HG03196 (cell line): ENCODE results near the gene ANKRD24.
"Not testable (repeated sequence)": the region's sequence is repeated elsewhere in the genome, so short reads cannot be mapped to it uniquely, and the experiment has no call there.

Source experiments
- ATAC-seq: cut with Tn5 transposase; IDR thresholded peaks from one replicate; pipeline ENCODE4 v1.9.1; 2021; ENCODE audit not compliant: unreplicated experiment

Gene ANKRD24

DNA sequence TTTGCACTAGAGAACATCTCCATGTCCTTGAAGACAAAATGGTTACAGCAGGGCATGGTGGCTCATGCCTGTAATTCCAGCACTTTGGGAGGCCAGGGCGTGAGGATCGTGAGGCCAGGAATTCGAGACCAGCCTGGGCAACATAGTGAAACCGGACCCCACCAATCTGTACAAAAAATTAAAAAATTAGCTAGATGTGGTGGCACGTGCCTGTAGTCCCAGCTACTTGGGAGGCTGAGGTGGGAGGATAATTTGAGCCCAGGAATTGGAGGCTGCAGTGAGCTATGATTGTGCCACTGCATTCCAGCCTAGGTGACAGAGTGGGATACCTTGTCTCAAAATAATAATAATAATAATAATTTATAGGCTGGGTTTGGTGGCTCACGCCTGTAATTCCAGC, 47.7 kb downstream of the ANKRD24 start:
- ATAC-seq, result not testable (repeated sequence)

DNA sequence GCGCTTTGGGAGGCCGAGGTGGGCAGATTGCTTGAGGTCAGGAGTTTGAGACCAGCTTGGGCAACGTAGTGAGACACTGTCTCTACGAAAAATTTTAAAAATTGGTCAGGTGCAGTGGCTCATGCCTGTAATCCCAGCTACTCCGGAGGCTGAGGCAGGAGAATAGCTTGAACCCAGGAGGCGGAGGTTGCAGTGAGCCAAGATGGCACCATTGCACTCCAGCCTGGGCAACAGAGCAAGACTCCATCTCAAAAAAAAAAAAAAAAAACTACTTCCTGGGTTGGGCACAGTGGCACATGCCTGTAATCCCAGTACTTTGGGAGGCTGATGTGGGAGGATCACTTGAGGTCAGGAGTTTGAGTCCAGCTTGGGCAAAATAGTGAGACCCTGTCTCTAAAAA, 49.0 kb downstream of the ANKRD24 start:
- ATAC-seq, result not testable (repeated sequence)

DNA sequence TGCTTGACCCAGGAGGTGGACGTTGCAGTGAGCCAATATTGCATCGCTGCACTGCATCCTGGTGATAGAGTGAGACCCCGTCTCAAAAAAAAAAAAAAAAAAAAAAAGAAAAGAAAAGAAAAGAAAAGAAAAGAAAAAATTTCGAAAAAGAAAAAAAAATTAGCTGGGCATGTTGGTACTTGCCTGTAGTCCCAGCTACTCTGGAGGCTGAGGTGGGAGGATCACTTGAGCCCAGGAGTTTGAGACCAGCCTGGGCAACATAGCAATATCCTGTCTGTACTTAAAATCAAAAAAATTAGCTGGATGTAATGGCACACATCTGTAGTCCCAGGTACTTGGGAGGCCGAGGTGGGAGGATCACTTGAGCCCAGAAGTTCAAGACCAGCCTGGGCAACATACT, 49.6 kb downstream of the ANKRD24 start:
- not testable (repeated sequence) for ATAC-seq

DNA sequence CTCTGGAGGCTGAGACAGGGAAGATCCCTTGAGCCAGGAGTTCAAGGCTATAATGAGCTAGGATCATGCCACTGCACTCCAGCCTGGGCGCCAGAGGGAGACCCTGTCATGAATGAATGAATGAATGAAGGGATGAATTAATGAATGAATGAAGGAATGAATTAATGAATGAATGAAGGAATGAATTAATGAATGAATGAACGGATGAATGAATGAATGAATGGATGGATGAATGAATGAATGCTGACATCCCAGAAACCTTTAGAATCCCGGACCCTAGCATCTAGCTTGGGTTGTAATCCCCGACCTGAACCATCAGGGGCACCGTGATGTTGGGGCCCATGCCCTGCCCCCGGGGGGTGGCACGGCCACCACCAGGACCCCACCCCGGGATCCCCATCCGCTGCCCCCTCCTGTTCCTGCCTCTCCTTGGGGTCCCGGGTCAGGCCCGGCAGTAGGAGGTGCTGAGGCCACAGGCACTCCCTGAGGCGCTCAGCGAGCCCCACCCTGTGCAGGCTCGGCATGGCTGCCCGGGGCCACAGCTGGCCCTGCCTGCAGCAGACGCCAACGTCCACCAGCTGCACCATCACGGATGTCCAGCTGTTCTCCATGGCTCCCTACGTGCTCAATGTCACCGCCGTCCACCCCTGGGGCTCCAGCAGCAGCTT, 50.3 kb downstream of the ANKRD24 start:
- ATAC-seq, result no peak

DNA sequence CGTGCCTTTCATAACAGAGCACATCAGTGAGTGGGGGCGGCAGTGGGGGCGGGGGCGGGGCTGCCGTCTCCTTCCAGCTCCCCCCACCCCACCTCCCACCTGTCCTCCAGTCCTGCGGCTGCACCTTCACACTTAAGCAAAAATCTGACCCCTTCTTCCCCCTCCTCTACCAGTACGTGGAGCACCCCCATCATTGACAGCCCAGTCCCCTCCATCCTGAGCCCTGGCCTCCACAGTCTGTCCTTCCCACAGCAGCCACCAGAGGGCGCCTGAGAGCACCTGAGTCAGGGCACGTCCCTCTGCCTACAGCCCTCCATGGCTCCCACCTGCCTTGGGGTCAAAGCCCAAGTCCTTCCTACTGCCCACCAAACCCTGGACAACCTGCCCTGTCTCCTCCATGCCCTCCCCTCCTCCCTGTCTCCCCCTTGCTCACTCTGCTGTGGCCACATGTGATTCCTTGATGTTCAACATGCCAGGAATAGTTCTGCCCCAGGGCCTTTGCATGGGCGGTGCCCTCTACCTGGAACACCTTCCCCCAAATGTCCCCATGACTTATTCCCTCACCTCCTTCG, 50.9 kb downstream of the ANKRD24 start:
- no peak for ATAC-seq

DNA sequence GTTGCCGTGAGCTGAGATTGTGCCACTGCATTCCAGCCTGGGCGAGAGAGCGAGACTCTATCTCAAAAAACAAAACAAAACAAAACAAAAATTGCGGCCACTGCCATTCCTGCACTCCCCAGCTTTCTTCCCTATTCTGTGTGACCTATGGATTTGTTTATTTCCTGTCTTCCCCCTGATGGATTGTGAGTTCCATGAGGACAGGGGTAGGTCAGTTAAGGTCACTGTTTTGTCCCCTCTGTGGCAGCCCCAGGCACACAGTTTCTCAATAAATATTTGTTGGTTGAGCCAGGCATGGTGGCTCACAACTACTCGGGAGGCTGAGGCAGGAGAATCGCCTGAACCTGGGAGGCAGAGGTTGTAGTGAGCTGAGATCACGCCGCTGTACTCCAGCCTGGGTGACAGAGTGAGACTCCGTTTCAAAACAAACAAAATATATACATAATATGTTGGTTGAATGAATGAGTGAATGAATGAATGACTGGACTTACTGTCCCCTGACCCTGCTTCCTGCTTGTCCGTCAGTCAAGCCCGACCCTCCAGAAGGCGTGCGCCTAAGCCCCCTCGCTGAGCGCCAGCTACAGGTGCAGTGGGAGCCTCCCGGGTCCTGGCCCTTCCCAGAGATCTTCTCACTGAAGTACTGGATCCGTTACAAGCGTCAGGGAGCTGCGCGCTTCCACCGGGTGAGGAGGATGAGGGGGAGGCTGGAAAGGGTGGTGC, 51.8 kb downstream of the ANKRD24 start:
- no peak for ATAC-seq

DNA sequence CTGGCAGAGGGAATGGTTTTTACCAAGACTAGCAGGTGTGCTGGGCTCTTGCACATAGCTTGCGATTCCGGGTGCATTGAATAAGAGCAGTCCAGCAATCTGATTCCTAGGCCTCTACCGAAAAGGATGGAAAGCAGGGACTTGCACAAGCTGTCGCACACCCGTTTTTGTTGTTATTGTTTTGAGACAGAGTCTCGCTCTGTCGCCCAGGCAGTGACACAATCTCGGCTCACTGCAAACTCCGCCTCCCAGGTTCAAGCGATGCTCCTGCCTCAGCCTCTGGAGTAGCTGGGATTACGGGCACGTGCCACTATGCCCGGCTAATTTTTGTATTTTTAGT, 52.3 kb downstream of the ANKRD24 start:
- ATAC-seq, result no peak

DNA sequence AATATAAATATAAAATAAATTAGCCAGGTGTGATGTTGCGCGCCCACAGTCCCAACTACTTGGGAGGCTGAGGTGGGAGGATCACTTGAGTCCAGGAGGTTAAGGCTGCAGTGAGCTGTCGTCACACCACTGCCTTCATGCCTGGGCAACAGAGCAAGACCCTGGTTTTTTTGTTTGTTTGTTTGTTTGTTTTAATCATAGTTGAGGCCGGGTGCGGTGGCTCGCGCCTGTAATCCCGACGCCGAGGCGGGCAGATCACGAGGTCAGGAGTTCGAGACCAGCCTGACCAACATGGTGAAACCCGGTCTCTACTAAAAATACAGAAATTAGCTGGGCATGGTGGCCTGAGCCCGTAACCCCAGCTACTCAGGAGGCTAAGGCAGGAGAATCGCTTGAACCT, 55.0 kb downstream of the ANKRD24 start:
- not testable (repeated sequence) for ATAC-seq

DNA sequence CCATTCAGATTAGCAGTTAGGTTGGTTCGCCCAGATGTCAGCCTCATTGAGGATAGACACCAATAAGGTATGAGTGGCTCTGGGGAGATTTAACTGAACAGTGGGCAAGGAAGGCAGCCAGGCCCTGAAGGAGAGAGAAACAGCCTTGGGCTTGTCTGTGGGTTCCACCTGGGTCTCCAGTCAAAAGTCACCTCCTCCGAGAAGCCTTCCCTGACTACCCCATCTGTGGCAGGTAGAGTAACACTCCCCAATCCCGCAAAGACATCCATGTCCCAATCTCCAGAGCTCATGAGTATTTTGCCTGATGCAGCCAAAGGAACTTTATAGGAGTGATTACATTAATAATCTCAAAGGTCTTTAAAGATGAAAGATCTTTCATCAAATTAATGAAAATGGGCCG, 56.3 kb downstream of the ANKRD24 start:
- no peak for ATAC-seq

DNA sequence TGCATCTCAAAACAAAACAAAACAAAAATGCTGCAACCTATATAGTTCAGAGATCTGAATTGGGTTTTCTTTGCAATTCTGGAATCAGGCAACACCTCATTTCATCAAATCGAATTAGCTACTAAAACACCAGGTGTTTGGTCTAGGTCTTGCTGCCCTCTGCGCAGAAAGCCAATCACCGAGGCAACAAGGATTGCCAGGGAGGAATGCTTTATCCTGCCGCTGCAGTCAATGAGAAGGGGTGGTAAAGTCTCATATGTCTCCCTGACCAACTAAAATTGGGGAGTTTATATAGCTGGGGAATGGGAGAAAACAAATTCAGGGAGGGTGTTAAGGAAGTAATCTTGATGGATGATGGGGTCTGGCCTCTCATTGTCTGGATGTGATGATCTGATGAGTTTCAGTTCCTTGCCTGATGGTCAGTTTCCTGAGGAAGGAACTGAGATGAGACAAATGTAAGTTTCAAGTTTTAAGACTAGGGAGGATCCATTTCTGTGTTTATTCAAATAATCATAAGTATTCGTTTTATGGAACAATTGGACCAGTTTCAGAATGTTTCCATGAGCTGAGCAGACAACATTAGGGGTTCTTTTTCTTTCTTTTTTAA, 59.4 kb downstream of the ANKRD24 start:
- ATAC-seq, result no peak

DNA sequence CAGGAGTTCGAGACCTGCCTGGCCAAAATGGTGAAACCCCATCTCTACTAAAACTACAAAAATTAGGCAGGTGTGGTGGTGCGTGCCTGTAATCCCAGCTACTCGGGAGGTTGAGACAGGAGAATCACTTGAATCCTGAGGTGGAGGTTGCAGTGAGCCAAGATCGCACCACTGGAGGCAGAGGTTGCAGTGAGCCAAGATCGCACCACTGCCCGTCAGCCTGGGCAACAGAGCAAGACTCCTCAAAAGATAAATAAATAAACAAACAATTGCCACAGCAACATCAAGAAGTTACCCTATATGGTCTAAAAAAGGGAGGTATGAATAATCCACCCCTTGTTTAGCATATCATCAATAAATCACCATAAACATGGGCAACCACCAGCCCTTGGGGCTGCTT, 63.4 kb downstream of the ANKRD24 start:
- not testable (repeated sequence) for ATAC-seq

DNA sequence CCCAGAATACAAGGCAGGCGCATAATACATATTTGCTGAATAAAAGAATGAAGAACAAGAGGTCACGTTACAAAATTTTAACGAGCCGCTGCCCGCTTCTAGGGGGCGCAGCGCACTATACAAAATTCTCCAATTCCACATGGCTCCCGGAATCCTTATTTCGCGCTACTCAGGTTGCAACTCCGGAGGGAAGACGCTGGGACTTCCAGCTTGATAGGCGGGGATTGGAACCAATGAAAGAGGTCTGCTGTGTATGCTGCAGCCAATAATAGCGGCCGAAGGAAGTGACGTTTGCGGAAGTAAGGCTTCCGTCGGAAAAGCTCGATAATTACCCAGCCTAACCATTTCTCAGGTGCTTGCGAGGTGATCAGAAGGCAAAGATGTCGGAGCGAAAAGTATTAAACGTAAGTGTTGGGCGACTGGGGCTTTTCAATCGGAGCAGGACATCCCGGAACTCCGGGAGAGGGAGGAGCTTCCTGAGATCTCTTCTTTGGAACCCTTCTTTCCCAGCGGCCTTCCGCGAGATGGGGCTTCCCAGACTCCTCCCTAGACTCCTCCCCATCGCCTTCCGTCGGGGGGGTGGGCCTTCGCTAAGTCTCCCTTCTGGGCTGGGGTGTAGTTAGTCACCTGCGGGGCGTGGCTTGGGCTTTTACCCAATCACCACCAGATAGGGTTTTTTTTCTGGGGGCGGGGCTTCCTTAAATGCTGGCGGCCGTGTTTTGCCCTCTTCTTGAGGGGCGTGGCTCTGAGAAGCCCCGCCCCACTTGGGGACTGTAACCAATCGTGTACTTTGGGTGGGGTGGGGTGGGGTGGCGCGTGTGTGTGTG, 64.5 kb downstream of the ANKRD24 start, which contains the start of gene YJU2:
TSS of gene YJU2 (plus strand) at position 314 of the 827 bp plus-strand sequence. CDS start at position 381, 67 bp downstream.
- ATAC-seq, result peak; percentile 84

DNA sequence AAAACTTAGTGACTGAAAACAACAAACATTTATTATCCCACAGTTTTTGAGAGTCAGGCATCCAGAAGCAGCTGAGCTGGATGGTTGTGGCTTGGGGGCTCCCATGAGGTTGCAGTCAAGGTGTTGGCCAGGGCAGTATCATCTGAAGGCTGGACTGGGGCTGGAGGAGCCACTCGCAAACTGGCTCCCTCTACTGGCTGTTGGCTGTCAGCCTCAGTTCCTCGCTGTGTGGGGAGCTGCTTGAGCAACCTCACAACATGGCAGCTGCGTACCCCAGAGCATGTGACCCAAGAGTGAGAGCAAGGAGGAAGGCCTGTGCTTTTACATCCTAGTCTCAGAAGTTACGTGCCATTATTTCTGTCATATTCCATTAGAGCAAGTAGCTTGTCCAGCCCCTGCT, 74.1 kb downstream of the ANKRD24 start:
- ATAC-seq, result no peak

DNA sequence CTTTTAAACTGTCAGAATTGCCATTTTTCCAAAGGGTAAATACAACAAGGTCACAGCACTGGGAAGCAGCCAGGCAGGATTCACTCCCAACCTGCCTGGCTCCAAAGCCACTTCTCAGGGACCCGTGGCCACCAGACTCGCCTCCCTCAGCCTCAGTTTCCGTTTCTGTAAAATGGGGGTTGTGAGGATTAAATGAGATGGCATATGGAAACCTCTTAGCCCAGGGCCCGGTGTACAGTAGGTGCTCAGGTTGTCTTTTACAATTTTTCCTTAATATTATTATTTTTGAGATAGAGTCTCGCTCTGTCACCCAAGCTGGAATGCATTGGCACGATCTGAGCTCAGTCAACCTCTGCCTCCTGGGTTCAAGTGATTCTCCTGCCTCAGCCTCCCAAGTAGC, 74.5 kb downstream of the ANKRD24 start:
- no peak for ATAC-seq

DNA sequence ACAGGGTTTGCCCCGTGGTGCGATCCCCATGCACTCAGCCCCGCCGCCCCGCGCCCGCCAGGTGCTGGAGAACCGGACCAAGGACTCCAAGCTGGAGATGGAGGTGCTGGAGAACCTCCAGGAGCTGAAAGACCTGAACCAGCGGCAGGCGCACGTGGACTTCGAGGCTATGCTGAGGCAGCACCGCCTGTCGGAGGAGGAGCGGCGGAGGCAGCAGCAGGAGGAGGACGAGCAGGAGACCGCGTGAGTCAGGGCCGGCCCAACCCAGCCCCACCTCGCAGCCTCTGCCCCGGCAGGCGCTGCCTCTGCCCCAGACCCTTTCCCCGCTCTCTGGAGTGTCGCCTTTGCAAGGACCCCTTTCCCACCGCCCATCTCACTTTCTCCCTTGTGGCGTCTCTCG, 75.7 kb downstream of the ANKRD24 start:
- no peak for ATAC-seq

DNA sequence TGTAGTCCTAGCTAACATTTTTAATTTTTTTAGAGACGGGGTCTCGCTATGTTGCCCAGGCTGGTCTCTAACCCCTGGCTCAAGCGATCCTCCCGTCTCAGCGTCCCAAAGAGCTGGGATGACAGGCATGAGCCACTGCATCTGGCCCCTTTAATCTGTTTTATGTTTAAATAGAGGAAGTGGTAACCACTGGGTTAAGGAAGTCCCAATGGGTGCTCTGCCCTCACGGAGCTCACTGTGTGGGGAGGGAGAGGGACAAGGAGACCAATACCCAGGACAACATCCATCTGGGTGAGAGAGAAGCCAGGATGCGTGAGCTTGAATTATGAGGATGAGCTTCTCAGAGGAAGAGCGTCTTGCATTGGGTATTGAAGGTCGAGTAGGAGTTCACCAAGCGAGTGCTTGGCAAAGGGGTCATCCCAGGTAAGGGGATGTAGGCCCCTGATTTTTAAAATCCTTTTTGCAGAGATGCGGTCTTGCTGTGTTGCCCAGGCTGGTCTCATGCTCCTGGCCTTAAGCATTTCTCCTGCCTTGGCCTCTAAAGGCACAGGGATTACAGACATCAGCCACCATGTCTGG, 78.2 kb downstream of the ANKRD24 start:
- ATAC-seq, result no peak

DNA sequence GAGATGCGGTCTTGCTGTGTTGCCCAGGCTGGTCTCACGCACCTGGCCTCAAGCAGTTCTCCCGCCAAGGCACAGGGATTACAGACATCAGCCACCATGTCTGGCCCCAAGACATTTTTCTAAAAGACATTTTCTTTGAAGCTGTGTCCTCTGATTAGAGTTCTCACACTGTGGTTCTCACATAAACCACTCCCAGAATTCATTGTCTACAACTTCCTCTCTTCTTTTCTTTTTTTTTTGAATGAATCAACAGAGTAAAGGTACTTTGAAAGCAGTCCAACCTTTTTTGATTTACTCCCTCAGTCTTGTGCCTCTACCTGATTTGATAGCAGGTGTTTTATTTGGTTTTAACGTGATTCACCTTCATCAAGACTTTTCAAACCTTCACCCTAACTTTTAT, 82.3 kb downstream of the ANKRD24 start:
- ATAC-seq, result no peak

DNA sequence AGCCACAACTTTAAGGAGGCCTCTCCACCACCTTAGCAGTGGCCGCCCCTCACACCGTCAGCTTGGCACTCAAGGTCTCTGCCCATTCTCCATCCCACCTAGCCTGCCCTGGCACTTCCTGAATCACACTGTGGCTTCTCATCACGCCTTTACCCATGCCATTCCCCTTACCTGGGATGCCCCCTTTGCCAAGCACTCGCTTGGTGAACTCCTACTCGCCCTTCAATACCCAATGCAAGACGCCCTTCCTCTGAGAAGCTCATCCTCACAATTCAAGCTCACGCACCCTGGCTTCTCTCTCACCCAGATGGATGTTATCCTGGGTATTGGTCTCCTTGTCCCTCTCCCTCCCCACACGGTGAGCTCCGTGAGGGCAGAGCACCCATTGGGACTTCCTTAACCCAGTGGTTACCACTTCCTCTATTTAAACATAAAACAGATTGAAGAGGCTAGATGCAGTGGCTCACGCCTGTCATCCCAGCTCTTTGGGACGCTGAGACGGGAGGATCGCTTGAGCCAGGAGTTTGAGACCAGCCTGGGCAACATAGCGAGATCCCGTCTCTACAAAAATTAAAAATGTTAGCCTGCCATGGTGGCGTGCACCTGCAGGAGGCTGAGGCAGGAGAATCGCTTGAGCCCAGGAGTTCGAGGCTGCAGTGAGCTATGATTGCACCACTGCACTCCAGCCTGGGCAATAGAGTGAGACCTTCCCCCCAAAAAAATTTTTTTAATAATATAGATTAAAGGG, 83.9 kb downstream of the ANKRD24 start:
- ATAC-seq, result no peak

DNA sequence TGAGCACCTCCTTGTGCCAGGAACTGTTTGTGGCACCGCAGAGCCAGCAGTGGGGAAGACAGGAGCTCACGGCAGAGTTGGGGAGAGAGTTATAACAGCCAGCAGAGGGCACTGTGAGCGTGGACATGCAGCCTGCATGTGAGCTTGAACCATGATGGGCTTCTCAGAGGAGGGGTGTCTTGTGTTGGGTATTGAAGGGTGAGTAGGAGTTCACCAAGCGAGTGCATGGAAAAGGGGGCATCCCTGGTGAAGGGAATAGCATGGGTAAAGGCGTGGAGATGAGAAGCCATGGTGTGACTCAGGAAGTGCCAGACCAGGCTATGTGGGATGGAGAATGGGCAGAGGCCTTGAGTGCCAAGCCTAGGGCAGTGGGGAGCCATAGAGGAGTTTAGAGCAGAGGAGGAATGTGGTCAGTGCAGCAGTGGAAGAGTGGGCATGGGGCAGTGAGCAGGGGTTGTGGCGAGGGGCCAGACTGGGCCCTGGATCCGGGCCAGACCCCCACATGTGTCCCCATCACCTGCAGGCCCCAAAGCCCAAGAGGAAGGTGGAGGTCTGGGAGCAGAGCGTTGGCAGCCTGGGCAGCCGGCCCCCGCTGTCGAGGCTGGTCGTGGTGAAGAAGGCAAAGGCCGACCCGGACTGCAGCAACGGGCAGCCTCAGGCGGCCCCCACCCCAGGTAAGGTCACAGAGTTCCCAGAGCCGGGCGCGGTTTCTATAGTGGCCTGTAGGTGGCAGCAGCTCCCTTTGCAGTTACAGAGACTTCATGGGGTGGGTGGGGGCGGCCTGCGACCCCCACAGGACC, 84.8 kb downstream of the ANKRD24 start:
- ATAC-seq, result no peak
